ENCODE data around the gene GASK1B. TPM values are rescaled to one million over a fixed set of nuclear protein-coding genes. Genes with fewer than 3 reads are reported as not detected.

GASK1B gene
- 16.3 and 18.6 TPM in 2 replicates for total RNA-seq

DNA sequence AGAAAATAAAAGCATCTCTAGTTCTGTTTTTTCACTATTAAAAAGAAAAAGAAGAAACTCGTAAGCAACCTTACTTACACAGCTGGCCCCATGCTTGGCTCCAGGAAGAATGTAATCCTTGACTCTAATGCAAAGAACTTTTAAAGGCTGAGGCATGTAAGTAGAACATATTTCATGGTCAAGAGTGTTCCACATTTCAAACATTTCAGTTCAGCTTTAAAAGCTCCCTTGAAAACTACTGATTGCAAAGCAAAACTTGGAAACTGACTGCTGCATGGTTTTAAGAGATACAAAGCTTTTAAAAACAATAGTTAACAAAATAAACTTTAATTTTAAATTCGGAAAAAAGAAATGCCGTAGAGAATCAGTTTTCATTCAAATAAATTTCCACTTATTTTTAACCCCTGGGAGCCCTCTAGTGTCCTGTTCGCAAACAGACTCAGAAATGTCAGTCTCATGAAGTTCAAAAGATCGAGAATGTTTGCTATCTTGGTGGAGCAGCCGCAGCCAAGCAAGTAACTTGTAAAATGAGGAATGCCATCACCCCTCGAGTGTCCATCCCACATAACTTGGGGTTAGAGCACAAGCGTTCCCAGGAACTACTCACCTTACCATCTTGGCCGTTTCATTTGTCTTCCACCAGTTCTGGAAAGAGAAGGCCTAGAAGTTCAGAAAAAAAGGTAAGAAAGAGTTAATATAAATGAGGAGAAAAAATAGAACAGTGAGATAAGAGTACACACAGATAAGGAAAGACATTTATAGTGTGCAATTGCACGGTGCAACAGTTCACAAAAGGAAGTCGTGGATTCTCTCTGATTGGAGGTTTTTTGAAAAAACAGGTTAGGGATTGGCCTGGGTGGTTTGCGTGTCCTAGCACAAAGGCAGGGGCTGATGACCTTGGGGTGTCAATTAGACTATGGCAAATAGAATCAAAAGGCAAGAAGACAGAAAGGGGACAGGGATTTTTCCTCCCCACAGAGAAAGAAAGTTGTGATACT lies at the start of gene GASK1B:
GASK1B (minus strand) TSS at position 765 of the 998 bp plus-strand sequence. CDS start 1,650 bp downstream, outside the sequence.

DNA sequence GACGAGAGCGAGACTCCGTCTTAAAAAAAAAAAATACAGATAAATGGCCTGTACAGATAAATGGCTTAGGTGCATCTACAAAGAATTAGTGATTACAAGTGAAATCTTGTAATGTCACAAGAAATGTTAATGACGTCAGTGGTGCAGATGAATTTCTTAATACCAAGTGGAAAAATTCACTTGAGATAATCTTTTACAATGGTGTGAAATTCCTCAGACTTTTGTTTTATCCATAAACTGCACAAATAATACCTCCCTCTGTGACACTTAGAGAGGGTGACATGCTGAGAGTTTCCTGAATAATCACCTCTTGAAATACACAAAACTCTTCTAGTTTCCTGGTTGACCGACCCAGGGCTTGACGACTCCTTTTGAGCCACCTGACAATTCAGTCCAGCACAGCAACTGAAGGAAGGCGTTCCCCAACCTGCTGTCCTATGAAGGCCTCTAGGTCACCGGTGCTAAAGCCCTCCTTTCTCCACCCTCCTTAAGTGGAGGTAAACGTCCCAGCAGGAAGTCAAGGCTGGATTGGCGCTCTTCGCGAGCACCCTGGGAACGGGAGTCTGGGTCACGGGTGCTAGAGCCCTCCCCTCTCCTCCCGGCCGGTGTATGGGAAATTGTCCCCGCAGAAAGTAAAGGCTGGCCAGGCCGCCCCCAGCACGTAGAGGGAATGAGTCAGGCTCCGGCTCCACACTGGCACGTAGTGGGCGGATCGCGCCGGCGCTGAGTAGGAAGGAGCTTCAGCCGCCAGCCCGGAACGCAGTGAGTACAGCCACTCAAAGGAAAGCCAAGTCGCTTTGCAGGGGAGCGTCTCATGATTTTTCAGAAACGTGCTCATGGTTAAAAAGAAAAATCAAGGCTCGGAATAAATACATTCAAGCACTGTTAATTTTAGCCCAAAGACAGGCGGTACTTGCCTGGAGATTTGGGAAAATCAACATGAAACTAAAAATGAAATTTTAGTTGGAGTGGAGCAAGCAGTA lies 37.3 kb upstream of the GASK1B start, which contains the start of gene TMEM144:
TMEM144 (plus strand) TSS at position 662 of the 983 bp plus-strand sequence. CDS start 2,182 bp downstream, outside the sequence.

Other genes starting within 250 kb of the GASK1B start
- 1.0 and 2.3 TPM in 2 replicates for gene TMEM144, start 37.5 kb upstream of the GASK1B start, total RNA-seq